HEK293 (cell line): Measurements from ENCODE around the gene PRKG1.

ENCODE experiments used
- CTCF ChIA-PET: fragments of 350-600 bp; formaldehyde crosslinking; extraction: SDS; loops from one replicate; lab custom pipeline; 2021; ENCODE audit warnings: antibody characterized with exemption; lab: Yijun Ruan, JAX
- POLR2A ChIA-PET: fragments of 300-600 bp; formaldehyde crosslinking; extraction: SDS; loops from one replicate; lab custom pipeline; 2020; ENCODE audit warnings: antibody characterized with exemption, inconsistent platforms; lab: Yijun Ruan, JAX
- H3K27ac ChIP-seq: fragments of 200-500 bp; sonication (Bioruptor generic); 2 replicates; pipeline ENCODE4 v1.5.1; 2014; ENCODE audit warnings: low read depth, low read length, control low read depth, inconsistent platforms; ENCODE audit errors: extremely low read depth
- H3K36me3 ChIP-seq, 2 experiments: fragments of 200-500 bp in 1 of 2; sonication (Bioruptor generic) in 1 of 2; 1 replicate in 1 of 2; 2 replicates in 1 of 2; pipeline ENCODE4 v1.5.1; 2014 to 2017; ENCODE audit warnings: inconsistent platforms in 2 of 2, low read length in 2 of 2; ENCODE audit not compliant: control insufficient read depth in 2 of 2, insufficient read depth in 1 of 2
- H3K4me1 ChIP-seq: fragments of 200-500 bp; sonication (Bioruptor generic); 2 replicates; pipeline ENCODE4 v1.5.1; 2014; ENCODE audit warnings: mild to moderate bottlenecking, low read length, inconsistent platforms; ENCODE audit not compliant: control insufficient read depth, insufficient read depth
- H3K4me3 ChIP-seq: 2 replicates; pipeline ENCODE4 v1.5.1; 2011; ENCODE audit warnings: low read depth, mild to moderate bottlenecking, control low read depth, low read length, moderate library complexity
- H3K9me3 ChIP-seq: fragments of 200-500 bp; sonication (Bioruptor generic); 2 replicates; pipeline ENCODE4 v1.5.1; 2014; ENCODE audit warnings: low read depth, low read length, inconsistent platforms; ENCODE audit not compliant: control insufficient read depth, insufficient read depth
- HOXC10 ChIP-seq: sonication (generic); formaldehyde crosslinking; IDR thresholded peaks from 2 replicates; pipeline ENCODE4 v1.8.1; 2023; ENCODE audit warnings: mild to moderate bottlenecking, missing genetic modification reagents
- KLF1 ChIP-seq: fragments of 450-650 bp; formaldehyde crosslinking; IDR thresholded peaks from 2 replicates; pipeline ENCODE4 v1.5.1; 2016; ENCODE audit warnings: missing biosample characterization, missing genetic modification characterization
- PATZ1 ChIP-seq: fragments of 450-650 bp; formaldehyde crosslinking; IDR thresholded peaks from 2 replicates; pipeline ENCODE4 v1.5.1; 2016; ENCODE audit warnings: missing biosample characterization, missing genetic modification characterization
- SCRT1 ChIP-seq: fragments of 450-650 bp; formaldehyde crosslinking; IDR thresholded peaks from 2 replicates; pipeline ENCODE4 v1.5.1; 2016; ENCODE audit warnings: missing biosample characterization, missing genetic modification characterization, borderline replicate concordance
- SP2 ChIP-seq: fragments of 450-650 bp; formaldehyde crosslinking; IDR thresholded peaks from 2 replicates; pipeline ENCODE4 v1.5.1; 2016; ENCODE audit warnings: missing biosample characterization, missing genetic modification characterization
- ZNF132 ChIP-seq: fragments of 450-650 bp; formaldehyde crosslinking; IDR thresholded peaks from 2 replicates; pipeline ENCODE4 v1.5.1; 2017; ENCODE audit warnings: missing biosample characterization, missing genetic modification characterization, borderline replicate concordance
- ZNF16 ChIP-seq: fragments of 450-650 bp; formaldehyde crosslinking; IDR thresholded peaks from 2 replicates; pipeline ENCODE4 v1.5.1; 2016; ENCODE audit warnings: low read depth, missing biosample characterization, missing genetic modification characterization
- ZNF211 ChIP-seq: fragments of 450-650 bp; formaldehyde crosslinking; IDR thresholded peaks from 2 replicates; pipeline ENCODE4 v1.5.1; 2016; ENCODE audit warnings: low read depth, missing biosample characterization, missing genetic modification characterization
- ZNF214 ChIP-seq: fragments of 450-650 bp; formaldehyde crosslinking; IDR thresholded peaks from 2 replicates; pipeline ENCODE4 v1.5.1; 2017; ENCODE audit warnings: missing biosample characterization, mild to moderate bottlenecking, missing genetic modification characterization, borderline replicate concordance
- ZNF248 ChIP-seq: fragments of 450-650 bp; formaldehyde crosslinking; IDR thresholded peaks from 2 replicates; pipeline ENCODE4 v1.5.1; 2017; ENCODE audit warnings: missing biosample characterization, missing genetic modification characterization
- ZNF530 ChIP-seq: fragments of 450-650 bp; formaldehyde crosslinking; IDR thresholded peaks from 2 replicates; pipeline ENCODE4 v1.5.1; 2016; ENCODE audit warnings: low read depth, missing biosample characterization, missing genetic modification characterization
- ZNF654 ChIP-seq: fragments of 450-650 bp; formaldehyde crosslinking; IDR thresholded peaks from 2 replicates; pipeline ENCODE4 v1.5.1; 2016; ENCODE audit warnings: low read depth, missing biosample characterization, missing genetic modification characterization
- ZNF664 ChIP-seq: fragments of 450-650 bp; formaldehyde crosslinking; IDR thresholded peaks from 2 replicates; pipeline ENCODE4 v1.5.1; 2016; ENCODE audit warnings: missing biosample characterization, missing genetic modification characterization
- TF ChIP-seq, protein P1 (sequence below): fragments of 450-650 bp; formaldehyde crosslinking; IDR thresholded peaks from 2 replicates; pipeline ENCODE4 v1.5.1; 2016; ENCODE audit warnings: missing biosample characterization, missing genetic modification characterization
- TF ChIP-seq, protein P2 (sequence below): fragments of 450-650 bp; formaldehyde crosslinking; IDR thresholded peaks from 2 replicates; pipeline ENCODE4 v1.5.1; 2017; ENCODE audit warnings: missing biosample characterization, missing genetic modification characterization
- TF ChIP-seq, protein P3 (sequence below): fragments of 450-650 bp; formaldehyde crosslinking; IDR thresholded peaks from 2 replicates; pipeline ENCODE4 v1.5.1; 2016; ENCODE audit warnings: missing biosample characterization, missing genetic modification characterization
- TF ChIP-seq, protein P4 (sequence below): fragments of 450-650 bp; formaldehyde crosslinking; IDR thresholded peaks from 2 replicates; pipeline ENCODE4 v1.5.1; 2016; ENCODE audit warnings: missing biosample characterization, missing genetic modification characterization

Gene PRKG1

GRCh38 chr10:51063166-51063565 lies 11.1 kb upstream of the PRKG1 start:
- CTCF ChIA-PET = interaction anchor here (0.5 to 3.2 kb wide), 37 partner anchors 9 to 1154 kb away, joined by 3 to 45 read pairs (median 3); partner anchors contain the start of gene PRKG1
- no peaks in the 10 kb centered on the region for H3K9me3 ChIP-seq
- H3K4me1 ChIP-seq = 0 out of 2 replicates have a peak, but pooled peaks cover 4% of the 10 kb centered on the region
- H3K27ac ChIP-seq = no peak overlapping the region
- no peaks in the 10 kb centered on the region for H3K36me3 ChIP-seq
- H3K4me3 ChIP-seq = no peak overlapping the region
- TF ChIP-seq SCRT1 (tag by site-specific recombination) (no peak), PATZ1 (tag by site-specific recombination) (no peak), SP2 (tag by site-specific recombination) (no peak), ZNF16 (no peak), KLF1 (tag by site-specific recombination) (no peak), ZNF132 (tag by site-specific recombination) (no peak), ZNF530 (tag by site-specific recombination) (no peak), HOXC10 (no peak), ZNF211 (tag by site-specific recombination) (no peak), ZNF664 (tag by site-specific recombination) (no peak), ZNF654 (tag by site-specific recombination) (no peak), ZNF248 (tag by site-specific recombination) (no peak), ZNF214 (tag by site-specific recombination) (no peak)
- TF ChIP-seq, protein P1, sequence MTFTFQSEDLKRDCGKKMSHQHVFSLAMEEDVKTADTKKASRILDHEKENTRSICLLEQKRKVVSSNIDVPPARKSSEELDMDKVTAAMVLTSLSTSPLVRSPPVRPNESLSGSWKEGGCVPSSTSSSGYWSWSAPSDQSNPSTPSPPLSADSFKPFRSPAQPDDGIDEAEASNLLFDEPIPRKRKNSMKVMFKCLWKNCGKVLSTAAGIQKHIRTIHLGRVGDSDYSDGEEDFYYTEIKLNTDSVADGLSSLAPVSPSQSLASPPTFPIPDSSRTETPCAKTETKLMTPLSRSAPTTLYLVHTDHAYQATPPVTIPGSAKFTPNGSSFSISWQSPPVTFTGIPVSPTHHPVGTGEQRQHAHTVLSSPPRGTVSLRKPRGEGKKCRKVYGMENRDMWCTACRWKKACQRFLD (tag by site-specific recombination) = no peak
- TF ChIP-seq, protein P2, sequence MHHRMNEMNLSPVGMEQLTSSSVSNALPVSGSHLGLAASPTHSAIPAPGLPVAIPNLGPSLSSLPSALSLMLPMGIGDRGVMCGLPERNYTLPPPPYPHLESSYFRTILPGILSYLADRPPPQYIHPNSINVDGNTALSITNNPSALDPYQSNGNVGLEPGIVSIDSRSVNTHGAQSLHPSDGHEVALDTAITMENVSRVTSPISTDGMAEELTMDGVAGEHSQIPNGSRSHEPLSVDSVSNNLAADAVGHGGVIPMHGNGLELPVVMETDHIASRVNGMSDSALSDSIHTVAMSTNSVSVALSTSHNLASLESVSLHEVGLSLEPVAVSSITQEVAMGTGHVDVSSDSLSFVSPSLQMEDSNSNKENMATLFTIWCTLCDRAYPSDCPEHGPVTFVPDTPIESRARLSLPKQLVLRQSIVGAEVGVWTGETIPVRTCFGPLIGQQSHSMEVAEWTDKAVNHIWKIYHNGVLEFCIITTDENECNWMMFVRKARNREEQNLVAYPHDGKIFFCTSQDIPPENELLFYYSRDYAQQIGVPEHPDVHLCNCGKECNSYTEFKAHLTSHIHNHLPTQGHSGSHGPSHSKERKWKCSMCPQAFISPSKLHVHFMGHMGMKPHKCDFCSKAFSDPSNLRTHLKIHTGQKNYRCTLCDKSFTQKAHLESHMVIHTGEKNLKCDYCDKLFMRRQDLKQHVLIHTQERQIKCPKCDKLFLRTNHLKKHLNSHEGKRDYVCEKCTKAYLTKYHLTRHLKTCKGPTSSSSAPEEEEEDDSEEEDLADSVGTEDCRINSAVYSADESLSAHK = no peak
- TF ChIP-seq, protein P3, sequence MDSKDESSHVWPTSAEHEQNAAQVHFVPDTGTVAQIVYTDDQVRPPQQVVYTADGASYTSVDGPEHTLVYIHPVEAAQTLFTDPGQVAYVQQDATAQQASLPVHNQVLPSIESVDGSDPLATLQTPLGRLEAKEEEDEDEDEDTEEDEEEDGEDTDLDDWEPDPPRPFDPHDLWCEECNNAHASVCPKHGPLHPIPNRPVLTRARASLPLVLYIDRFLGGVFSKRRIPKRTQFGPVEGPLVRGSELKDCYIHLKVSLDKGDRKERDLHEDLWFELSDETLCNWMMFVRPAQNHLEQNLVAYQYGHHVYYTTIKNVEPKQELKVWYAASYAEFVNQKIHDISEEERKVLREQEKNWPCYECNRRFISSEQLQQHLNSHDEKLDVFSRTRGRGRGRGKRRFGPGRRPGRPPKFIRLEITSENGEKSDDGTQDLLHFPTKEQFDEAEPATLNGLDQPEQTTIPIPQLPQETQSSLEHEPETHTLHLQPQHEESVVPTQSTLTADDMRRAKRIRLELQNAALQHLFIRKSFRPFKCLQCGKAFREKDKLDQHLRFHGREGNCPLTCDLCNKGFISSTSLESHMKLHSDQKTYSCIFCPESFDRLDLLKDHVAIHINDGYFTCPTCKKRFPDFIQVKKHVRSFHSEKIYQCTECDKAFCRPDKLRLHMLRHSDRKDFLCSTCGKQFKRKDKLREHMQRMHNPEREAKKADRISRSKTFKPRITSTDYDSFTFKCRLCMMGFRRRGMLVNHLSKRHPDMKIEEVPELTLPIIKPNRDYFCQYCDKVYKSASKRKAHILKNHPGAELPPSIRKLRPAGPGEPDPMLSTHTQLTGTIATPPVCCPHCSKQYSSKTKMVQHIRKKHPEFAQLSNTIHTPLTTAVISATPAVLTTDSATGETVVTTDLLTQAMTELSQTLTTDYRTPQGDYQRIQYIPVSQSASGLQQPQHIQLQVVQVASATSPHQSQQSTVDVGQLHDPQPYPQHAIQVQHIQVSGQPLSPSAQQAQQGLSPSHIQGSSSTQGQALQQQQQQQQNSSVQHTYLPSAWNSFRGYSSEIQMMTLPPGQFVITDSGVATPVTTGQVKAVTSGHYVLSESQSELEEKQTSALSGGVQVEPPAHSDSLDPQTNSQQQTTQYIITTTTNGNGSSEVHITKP = no peak
- TF ChIP-seq, protein P4, sequence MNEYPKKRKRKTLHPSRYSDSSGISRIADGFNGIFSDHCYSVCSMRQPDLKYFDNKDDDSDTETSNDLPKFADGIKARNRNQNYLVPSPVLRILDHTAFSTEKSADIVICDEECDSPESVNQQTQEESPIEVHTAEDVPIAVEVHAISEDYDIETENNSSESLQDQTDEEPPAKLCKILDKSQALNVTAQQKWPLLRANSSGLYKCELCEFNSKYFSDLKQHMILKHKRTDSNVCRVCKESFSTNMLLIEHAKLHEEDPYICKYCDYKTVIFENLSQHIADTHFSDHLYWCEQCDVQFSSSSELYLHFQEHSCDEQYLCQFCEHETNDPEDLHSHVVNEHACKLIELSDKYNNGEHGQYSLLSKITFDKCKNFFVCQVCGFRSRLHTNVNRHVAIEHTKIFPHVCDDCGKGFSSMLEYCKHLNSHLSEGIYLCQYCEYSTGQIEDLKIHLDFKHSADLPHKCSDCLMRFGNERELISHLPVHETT (tag by site-specific recombination) = no peak
- TF ChIP-seq, all 188 proteins: peak for 0
- POLR2A ChIA-PET = no interaction called here
